ENCODE measurements around the gene KRTAP3-3. TPM values are rescaled to one million over a fixed set of nuclear protein-coding genes. Genes with fewer than 3 reads are reported as not detected.
"Not testable (repeated sequence)": the region's sequence is repeated elsewhere in the genome, so short reads cannot be mapped to it uniquely, and the experiment has no call there.

Gene KRTAP3-3
- not detected for total RNA-seq

DNA sequence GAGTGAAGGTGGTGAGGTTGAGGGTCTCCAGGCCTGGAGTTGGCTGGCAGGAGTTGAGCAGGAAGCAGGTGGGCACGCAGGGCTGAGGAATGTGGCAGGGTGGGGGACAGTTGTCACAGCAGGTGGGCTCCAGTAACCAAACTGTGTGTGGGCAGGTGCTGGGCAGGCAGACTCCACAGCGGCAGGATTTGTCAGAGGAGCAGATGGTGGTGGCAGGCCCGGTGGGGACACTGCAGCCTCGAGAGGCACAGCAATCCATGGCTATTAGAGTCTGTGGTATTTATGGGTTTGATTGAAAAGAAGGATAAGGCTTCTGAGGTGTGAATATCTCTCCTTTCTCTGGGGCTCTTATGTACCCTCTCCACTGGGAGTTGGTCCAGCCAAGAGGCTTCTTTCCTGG is at the start of gene KRTAP3-3:
TSS of gene KRTAP3-3 (minus strand) at position 326 of the 400 bp plus-strand sequence. CDS start at position 259, 67 bp downstream.
- ATAC-seq (peak in 1 of 2 donors; percentile 24), DNase-seq (ENCODE audit: low spot score) (no peak)
- peaks cover 38 to 70% of the 10 kb centered on the region in 2 donors for H3K27me3 Mint-ChIP-seq
- H3K4me3 Mint-ChIP-seq: no peak within 1 kb of the TSS
- no peaks in the 10 kb centered on the region for H3K36me3 Mint-ChIP-seq
- H3K27ac Mint-ChIP-seq: no peak within 1 kb of the TSS
- H3K9me3 Mint-ChIP-seq: no peaks in the 10 kb centered on the region
- no peaks in the 10 kb centered on the region for H3K4me1 Mint-ChIP-seq (ENCODE audit: low read depth in 2 of 2)

DNA sequence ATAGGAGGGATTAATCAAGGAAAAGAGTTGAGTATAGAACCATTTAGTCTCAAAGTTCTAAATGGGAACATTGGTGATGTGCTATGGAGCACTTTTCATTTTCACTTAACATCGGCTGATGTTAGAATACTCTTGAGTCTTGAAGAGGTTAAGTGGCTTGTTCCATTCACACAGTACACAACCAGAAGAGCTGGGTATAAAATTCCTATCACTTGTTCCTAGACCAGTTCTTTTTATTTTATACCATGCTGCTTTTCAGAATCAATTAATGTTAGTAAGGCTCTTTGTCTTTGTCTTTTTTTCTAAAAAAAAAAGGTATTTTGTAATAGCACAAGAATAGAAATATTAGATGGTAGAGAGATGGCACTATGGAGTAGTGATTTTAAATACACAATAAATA is 49.0 kb upstream of the KRTAP3-3 start:
- ATAC-seq: no peak

DNA sequence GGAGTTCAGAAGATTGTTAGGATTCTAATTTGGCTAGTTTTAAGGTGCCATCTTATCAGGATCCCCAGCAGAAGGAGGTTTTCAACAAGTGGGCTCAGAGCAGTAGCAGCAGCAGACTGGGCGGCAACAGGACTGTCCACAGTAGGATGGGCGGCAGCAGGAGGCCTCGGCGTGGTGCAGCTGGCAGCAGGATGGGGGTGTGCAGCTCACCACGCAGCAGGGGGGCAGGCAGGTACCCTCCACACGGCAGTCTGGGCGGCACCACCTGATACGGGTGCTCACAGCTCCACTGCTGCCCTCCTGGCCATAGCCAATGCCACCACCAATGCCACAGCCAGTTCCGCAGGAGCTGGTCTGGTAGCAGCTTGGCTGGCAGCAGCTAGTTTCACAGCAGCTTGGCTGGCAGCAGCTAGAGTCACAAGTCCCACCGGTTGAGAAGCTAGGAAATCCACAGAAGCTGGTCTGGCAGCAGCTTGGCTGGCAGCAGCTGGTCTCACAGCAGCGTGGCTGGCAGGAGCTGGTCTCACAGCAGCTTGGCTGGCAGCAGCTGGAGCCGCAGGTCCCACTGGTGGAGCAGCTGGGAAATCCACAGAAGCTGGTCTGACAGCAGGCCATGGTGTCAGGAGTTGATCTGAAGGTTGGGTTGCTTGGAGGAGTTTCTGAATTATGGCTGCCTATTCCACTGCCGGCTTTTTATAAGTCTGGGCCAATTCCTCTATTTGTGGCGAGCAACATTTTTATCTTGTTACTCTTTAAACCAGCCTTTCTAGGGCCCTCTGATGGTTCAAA is 47.0 kb upstream of the KRTAP3-3 start, which contains the start of gene KRTAP1-1:
TSS of gene KRTAP1-1 (minus strand) at position 668 of the 789 bp plus-strand sequence. CDS start at position 615, 53 bp downstream.
- ATAC-seq; DNase-seq (ENCODE audit: low spot score); H3K9me3 Mint-ChIP-seq; H3K4me1 Mint-ChIP-seq (ENCODE audit: low read depth in 2 of 2); H3K36me3 Mint-ChIP-seq; H3K4me3 Mint-ChIP-seq; H3K27ac Mint-ChIP-seq: not testable (repeated sequence)
- H3K27me3 Mint-ChIP-seq: peaks cover 30 to 41% of the 10 kb centered on the region in 2 donors

More for the DNA sequence above, 49.0 kb upstream of the KRTAP3-3 start:
- Mint-ChIP-seq H3K4me3 (no peak overlapping the region), H3K27ac (no peak overlapping the region), H3K27me3 (peaks cover 25 to 40% of the 10 kb centered on the region in 2 donors), H3K4me1 (ENCODE audit: low read depth in 2 of 2) (peaks cover 0 to 4% of the 10 kb centered on the region in 2 donors), H3K9me3 (peaks cover 3% of the 10 kb centered on the region), H3K36me3 (peaks cover 5% of the 10 kb centered on the region)
- no peak for DNase-seq (ENCODE audit: low spot score)

DNA sequence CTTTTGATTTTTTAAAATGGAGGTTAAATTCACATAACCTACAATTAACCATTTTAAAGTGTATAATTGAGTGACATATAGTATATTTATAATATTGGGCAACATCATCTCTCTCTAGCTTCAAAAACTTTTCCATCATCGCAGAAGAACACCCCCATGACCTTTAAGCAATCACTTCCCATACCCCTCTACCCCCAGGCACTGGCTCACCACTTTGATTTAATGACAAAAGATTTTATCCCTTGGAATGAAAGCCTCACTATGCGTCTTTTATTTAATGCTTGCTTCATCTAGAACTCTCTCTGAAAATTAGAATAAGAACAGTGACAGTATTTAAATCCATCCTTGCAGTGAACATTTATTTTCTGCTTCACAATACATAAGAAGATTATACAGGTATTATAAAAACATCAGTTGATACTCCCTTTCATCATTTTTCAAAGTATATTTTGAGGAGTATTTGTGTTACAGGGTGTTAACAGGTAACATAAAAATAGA is 43.9 kb upstream of the KRTAP3-3 start:
- ATAC-seq (no peak), DNase-seq (ENCODE audit: low spot score) (no peak)
- H3K9me3 Mint-ChIP-seq: no peaks in the 10 kb centered on the region
- H3K27me3 Mint-ChIP-seq: peaks cover 37 to 53% of the 10 kb centered on the region in 2 donors
- H3K27ac Mint-ChIP-seq: no peak overlapping the region
- H3K4me1 Mint-ChIP-seq (ENCODE audit: low read depth in 2 of 2): no peaks in the 10 kb centered on the region
- H3K36me3 Mint-ChIP-seq: no peaks in the 10 kb centered on the region
- H3K4me3 Mint-ChIP-seq: no peak overlapping the region

DNA sequence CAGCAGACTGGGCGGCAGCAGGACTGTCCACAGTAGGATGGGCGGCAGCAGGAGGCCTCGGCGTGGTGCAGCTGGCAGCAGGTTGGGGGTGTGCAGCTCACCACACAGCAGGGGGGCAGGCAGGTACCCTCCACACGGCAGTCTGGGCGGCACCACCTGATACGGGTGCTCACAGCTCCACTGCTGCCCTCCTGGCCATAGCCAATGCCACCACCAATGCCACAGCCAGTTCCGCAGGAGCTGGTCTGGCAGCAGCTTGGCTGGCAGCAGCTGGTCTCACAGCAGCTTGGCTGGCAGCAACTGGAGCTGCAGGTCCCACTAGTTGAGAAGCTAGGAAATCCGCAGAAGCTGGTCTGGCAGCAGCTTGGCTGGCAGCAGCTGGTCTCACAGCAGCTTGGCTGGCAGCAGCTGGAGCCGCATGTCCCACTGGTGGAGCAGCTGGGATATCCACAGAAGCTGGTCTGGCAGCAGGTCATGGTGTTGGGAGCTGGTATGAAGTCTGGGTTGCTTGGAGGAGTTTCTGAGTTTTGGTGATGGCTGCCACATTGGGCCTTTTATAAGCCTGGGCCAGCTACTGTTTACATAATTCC is 40.5 kb upstream of the KRTAP3-3 start, which contains the start of gene KRTAP1-3:
TSS of gene KRTAP1-3 (minus strand) at position 529 of the 590 bp plus-strand sequence. CDS start at position 476, 53 bp downstream.
- not testable (repeated sequence) for H3K4me3 Mint-ChIP-seq; H3K4me1 Mint-ChIP-seq (ENCODE audit: low read depth in 2 of 2); H3K9me3 Mint-ChIP-seq; DNase-seq (ENCODE audit: low spot score); H3K36me3 Mint-ChIP-seq; H3K27ac Mint-ChIP-seq
- peaks cover 33 to 52% of the 10 kb centered on the region in 2 donors for H3K27me3 Mint-ChIP-seq
- peak; percentile 28 to 31 for ATAC-seq

DNA sequence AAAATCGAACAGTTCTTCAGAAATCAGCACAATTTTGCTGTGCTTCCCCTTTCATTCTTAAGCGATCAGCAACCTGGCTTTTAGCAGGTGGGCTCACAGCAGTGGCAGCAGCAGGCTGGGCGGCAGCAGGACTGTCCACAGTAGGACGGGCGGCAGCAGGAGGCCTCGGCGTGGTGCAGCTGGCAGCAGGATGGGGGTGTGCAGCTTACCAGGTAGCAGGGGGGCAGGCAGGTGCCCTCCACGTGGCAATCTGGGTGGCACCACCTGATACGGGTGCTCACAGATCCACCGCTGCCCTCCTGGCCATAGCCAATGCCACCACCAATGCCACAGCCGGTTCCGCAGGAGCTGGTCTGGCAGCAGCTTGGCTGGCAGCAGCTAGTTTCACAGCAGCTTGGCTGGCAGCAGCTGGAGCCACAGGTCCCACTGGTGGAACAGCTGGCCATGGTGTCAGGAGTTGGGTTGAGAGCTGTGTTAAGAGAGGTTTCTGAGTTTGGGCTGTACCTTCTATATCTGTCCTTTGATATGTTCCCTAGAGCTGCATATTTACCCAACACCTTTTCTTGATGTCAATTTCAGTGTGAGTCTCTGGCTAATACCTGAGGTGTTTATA is 35.8 kb upstream of the KRTAP3-3 start, which contains the start of gene KRTAP1-4:
TSS of gene KRTAP1-4 (minus strand) at position 563 of the 613 bp plus-strand sequence. CDS start at position 446, 117 bp downstream.
- no peak for ATAC-seq
- H3K4me3 Mint-ChIP-seq: no peak within 1 kb of the TSS
- no peaks in the 10 kb centered on the region for H3K4me1 Mint-ChIP-seq (ENCODE audit: low read depth in 2 of 2)
- no peak within 1 kb of the TSS for H3K27ac Mint-ChIP-seq
- H3K9me3 Mint-ChIP-seq: no peaks in the 10 kb centered on the region
- DNase-seq (ENCODE audit: low spot score): no peak
- H3K27me3 Mint-ChIP-seq: peaks cover 23 to 61% of the 10 kb centered on the region in 2 donors
- no peaks in the 10 kb centered on the region for H3K36me3 Mint-ChIP-seq

DNA sequence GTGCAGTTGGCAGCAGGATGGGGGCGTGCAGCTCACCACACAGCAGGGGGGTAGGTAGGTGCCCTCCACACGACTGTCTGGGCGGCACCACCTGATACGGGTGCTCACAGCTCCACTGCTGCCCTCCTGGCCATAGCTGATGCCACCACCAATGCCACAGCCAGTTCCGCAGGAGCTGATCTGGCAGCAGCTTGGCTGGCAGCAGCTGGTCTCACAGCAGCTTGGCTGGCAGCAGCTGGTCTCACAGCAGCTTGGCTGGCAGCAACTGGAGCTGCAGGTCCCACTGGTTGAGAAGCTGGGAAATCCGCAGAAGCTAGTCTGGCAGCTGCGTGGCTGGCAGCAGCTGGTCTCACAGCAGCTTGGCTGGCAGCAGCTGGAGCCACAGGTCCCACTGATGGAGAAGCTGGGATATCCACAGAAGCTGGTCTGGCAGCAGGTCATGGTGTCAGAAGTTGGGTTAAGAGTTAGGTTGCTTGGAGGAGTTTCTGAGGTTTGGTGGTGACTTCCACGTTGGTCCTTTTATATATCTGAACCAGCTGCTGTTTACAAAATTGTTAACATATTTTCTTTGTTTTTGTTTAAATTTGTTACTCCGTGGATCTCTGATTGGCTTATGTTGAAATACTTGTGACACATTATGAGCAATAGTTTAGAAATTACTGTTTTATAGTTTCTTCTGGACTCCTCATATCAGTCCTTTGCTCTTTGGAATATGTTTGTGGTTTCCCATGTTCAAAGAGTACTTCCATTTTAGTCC is 32.9 kb upstream of the KRTAP3-3 start, which contains the start of gene KRTAP1-5:
TSS of gene KRTAP1-5 (minus strand) at position 494 of the 757 bp plus-strand sequence. CDS start at position 441, 53 bp downstream.
- ATAC-seq (no peak), DNase-seq (ENCODE audit: low spot score) (no peak)
- Mint-ChIP-seq H3K36me3 (no peaks in the 10 kb centered on the region), H3K4me3 (no peak within 1 kb of the TSS), H3K27ac (no peak within 1 kb of the TSS), H3K27me3 (peaks cover 21 to 57% of the 10 kb centered on the region in 2 donors), H3K9me3 (no peaks in the 10 kb centered on the region), H3K4me1 (ENCODE audit: low read depth in 2 of 2) (no peaks in the 10 kb centered on the region)

DNA sequence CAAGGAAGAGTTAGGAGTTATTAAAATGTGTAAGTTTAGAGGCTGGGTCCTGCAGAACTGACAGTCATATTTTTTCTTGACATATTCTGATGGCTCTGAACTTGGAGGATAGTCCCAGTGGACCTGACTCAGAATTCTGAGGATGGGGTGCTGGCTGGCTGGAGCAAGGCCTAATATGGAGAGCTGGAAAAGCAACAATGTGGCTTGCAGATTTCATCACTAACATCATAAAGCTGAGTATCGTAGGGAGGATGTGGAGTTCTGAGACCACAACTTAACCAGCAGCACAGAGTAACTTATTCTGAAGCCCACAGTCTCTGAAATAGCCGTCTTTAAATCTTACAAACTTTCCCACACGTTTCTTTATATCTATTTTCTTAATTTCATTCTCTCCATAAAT is 30.7 kb upstream of the KRTAP3-3 start:
- ATAC-seq: no peak
- H3K4me3 Mint-ChIP-seq: no peak overlapping the region

DNA sequence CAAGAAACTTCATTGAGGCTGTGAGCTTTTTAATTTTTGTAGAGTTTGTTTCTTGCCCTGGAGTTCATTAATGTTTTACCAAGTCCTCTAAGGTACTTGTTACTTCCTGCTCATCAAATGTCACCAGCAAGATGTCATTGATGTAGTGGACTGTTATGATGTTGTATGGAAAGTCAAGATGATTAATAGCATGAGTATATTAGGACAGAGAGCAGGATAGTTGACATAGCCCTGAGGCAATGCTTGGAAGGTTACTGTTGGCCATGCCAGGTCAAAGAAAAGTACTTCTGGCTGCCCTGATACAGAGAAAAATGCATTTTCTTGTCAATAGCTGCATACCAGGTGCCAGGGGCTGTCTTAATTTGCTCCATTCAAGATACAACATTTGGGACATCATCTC is 26.4 kb upstream of the KRTAP3-3 start:
- DNase-seq (ENCODE audit: low spot score): no peak
- Mint-ChIP-seq H3K9me3 (no peaks in the 10 kb centered on the region), H3K36me3 (no peaks in the 10 kb centered on the region), H3K4me1 (ENCODE audit: low read depth in 2 of 2) (no peaks in the 10 kb centered on the region), H3K4me3 (no peak overlapping the region), H3K27me3 (peaks cover 16 to 26% of the 10 kb centered on the region in 2 donors), H3K27ac (no peak overlapping the region)
- no peak for ATAC-seq

More for the DNA sequence above, 30.7 kb upstream of the KRTAP3-3 start:
- Mint-ChIP-seq H3K27ac (no peak overlapping the region), H3K27me3 (peaks cover 17 to 44% of the 10 kb centered on the region in 2 donors), H3K4me1 (ENCODE audit: low read depth in 2 of 2) (no peaks in the 10 kb centered on the region), H3K9me3 (no peaks in the 10 kb centered on the region), H3K36me3 (no peaks in the 10 kb centered on the region)
- no peak for DNase-seq (ENCODE audit: low spot score)

DNA sequence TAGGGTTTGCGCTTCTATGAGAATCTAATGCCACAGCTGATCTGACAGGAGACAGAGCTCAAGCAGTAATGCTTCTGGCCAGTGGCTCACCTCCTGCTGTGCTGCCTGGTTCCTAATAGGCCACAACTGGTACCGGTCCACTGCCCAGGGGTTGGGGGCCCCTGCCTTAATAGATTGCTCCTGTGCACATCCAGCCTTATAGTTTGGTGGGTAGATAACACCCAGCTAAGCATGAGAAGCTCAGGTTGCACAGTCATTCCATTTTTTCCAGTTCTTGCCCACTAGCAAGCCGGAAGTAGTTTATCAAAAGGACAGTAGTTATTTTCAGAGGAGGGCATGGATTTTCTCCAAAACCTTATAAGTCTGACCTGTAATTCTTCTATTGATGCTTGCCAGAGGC is 25.5 kb upstream of the KRTAP3-3 start:
- Mint-ChIP-seq H3K36me3 (no peaks in the 10 kb centered on the region), H3K27ac (no peak overlapping the region), H3K27me3 (peaks cover 16 to 29% of the 10 kb centered on the region in 2 donors), H3K4me1 (ENCODE audit: low read depth in 2 of 2) (no peaks in the 10 kb centered on the region), H3K9me3 (no peaks in the 10 kb centered on the region), H3K4me3 (no peak overlapping the region)
- DNase-seq (ENCODE audit: low spot score) (no peak), ATAC-seq (no peak)

DNA sequence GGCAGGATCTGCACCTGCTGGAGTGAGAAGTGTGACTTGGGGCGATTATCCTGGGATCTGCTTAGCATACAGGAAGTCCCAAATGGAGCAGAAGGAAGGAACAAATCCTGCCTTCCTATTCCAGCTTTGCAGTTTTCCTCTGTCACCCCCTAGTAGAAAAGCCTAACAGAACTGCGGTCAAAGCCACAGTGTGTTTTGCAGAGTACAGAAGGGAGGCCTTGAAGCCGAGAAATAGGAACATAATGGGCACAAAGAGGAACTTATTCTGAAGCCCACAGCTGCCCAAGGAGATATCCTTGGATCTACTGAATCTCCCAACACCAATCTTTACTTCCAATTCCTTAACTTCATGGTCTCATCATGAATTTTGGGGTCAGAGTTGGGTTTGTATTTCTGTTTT is 24.6 kb upstream of the KRTAP3-3 start:
- H3K36me3 Mint-ChIP-seq: no peaks in the 10 kb centered on the region
- H3K4me1 Mint-ChIP-seq (ENCODE audit: low read depth in 2 of 2): no peaks in the 10 kb centered on the region
- no peak overlapping the region for H3K4me3 Mint-ChIP-seq

DNA sequence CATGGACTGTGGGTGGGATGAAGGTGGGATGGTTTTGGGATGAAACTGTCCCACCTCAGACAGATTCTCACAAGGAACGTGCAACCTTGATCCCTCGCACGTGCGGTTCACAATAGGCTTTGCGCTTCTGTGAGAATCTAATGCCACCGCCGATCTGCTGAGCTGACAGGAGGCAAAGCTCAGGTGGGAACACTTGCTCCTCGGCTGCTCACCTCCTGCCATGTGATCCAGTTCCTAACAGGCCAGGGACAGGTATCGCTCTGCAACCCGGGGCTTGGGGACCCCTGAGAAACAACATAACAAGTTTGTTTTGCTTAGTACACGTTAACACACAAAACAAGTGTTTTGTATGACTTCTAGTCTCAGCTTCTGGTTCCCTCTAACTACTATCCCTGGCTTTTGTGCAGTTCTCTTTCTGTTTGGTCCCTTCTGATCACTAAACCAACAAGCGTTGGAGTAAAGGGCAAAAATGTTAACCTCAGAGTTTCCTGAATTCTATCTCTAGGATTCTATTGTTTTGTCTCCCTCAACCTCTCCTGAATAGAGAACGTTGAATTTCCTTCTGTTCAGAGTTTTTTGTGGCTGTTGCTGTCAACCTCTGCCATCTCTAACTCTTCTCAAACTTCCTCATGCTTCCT is 22.7 kb upstream of the KRTAP3-3 start:
- Mint-ChIP-seq H3K4me3 (no peak overlapping the region), H3K36me3 (no peaks in the 10 kb centered on the region), H3K27ac (no peak overlapping the region), H3K9me3 (no peaks in the 10 kb centered on the region), H3K27me3 (peaks cover 17 to 35% of the 10 kb centered on the region in 2 donors), H3K4me1 (ENCODE audit: low read depth in 2 of 2) (no peaks in the 10 kb centered on the region)
- no peak for DNase-seq (ENCODE audit: low spot score)
- ATAC-seq: no peak

More for the DNA sequence above, 24.6 kb upstream of the KRTAP3-3 start:
- DNase-seq (ENCODE audit: low spot score): no peak
- Mint-ChIP-seq H3K27ac (no peak overlapping the region), H3K9me3 (no peaks in the 10 kb centered on the region), H3K27me3 (peaks cover 16 to 29% of the 10 kb centered on the region in 2 donors)
- no peak for ATAC-seq
